ENCODE measurements around the gene LCN12. TPM values are rescaled to one million over a fixed set of nuclear protein-coding genes. Genes with fewer than 3 reads are reported as not detected.

Gene LCN12
- total RNA-seq, 4 donors from 2014 or later: not detected

GRCh38 chr9:136956604-136957003 lies 4.5 kb downstream of the LCN12 start:
- peaks cover 0 to 6% (median 3%) of the 10 kb centered on the region in 4 donors for H3K4me1 ChIP-seq
- no peaks in the 10 kb centered on the region for H3K36me3 ChIP-seq
- DNase-seq (ENCODE audit: extremely low spot score): no peak
- no peak overlapping the region for H3K4me3 ChIP-seq
- WGBS: 95% methylated on average over 4 of the region's 4 CpGs
- no peak for TF ChIP-seq POLR2A (IDR thresholded peaks at IDR 0.05; ENCODE audit: low read depth)
- TF ChIP-seq CTCF (IDR thresholded peaks at IDR 0.05): no peak
- no peak for TF ChIP-seq POLR2AphosphoS5 (IDR thresholded peaks at IDR 0.05)
- no peak for TF ChIP-seq EP300 (IDR thresholded peaks at IDR 0.05)
- no peak overlapping the region for H3K27ac ChIP-seq (replicated peaks in 1 of 4)
- H3K27me3 ChIP-seq: peaks cover 0 to 15% (median 0%) of the 10 kb centered on the region in 4 donors
- H3K9me3 ChIP-seq: no peaks in the 10 kb centered on the region
- intact Hi-C loops (cut with DNase I): no loop called here

- Histone ChIP-seq H3K4me1 (peaks cover 0 to 9% (median 4%) of the 10 kb centered on the region in 4 donors), H3K9me3 (no peaks in the 10 kb centered on the region), H3K27ac (replicated peaks in 1 of 4) (no peak overlapping the region), H3K27me3 (peaks cover 0 to 15% (median 0%) of the 10 kb centered on the region in 4 donors), H3K36me3 (no peaks in the 10 kb centered on the region), H3K4me3 (no peak overlapping the region)
- 91% methylated on average over 1 of the region's 1 CpG for WGBS
- no peak for TF ChIP-seq EP300 (IDR thresholded peaks at IDR 0.05)
- intact Hi-C loops (cut with DNase I): no loop called here
- no peak for DNase-seq (ENCODE audit: extremely low spot score)
These were observed 5.4 kb downstream of the LCN12 start for GRCh38 chr9:136957461-136957860.

GRCh38 chr9:136957901-136958300 lies 5.8 kb downstream of the LCN12 start:
- peaks cover 0 to 15% (median 0%) of the 10 kb centered on the region in 4 donors for H3K27me3 ChIP-seq
- no peak overlapping the region for H3K27ac ChIP-seq (replicated peaks in 1 of 4)
- TF ChIP-seq POLR2A (IDR thresholded peaks at IDR 0.05; ENCODE audit: low read depth) (no peak), EP300 (IDR thresholded peaks at IDR 0.05) (no peak), POLR2AphosphoS5 (IDR thresholded peaks at IDR 0.05) (no peak), CTCF (IDR thresholded peaks at IDR 0.05) (no peak)
- no peak overlapping the region for H3K4me3 ChIP-seq
- intact Hi-C loops (cut with DNase I): no loop called here
- no peaks in the 10 kb centered on the region for H3K9me3 ChIP-seq
- peaks cover 0 to 9% (median 4%) of the 10 kb centered on the region in 4 donors for H3K4me1 ChIP-seq
- WGBS: 94% methylated on average over 6 of the region's 6 CpGs
- H3K36me3 ChIP-seq: no peaks in the 10 kb centered on the region
- DNase-seq (ENCODE audit: extremely low spot score): no peak

- 93% methylated on average over 6 of the region's 7 CpGs for WGBS
- Histone ChIP-seq H3K4me1 (peaks cover 0 to 9% (median 4%) of the 10 kb centered on the region in 4 donors), H3K9me3 (no peaks in the 10 kb centered on the region), H3K27ac (replicated peaks in 1 of 4) (no peak overlapping the region), H3K4me3 (no peak overlapping the region), H3K36me3 (no peaks in the 10 kb centered on the region), H3K27me3 (peaks cover 0 to 15% (median 0%) of the 10 kb centered on the region in 4 donors)
- DNase-seq (ENCODE audit: extremely low spot score): no peak
- TF ChIP-seq POLR2A (IDR thresholded peaks at IDR 0.05; ENCODE audit: low read depth): no peak
- no peak for TF ChIP-seq EP300 (IDR thresholded peaks at IDR 0.05)
- TF ChIP-seq POLR2AphosphoS5 (IDR thresholded peaks at IDR 0.05): no peak
- TF ChIP-seq CTCF (IDR thresholded peaks at IDR 0.05): no peak
- intact Hi-C loops (cut with DNase I): no loop called here
These were observed 6.4 kb downstream of the LCN12 start for GRCh38 chr9:136958473-136958872.

- 89% methylated on average over 21 of the region's 28 CpGs for WGBS
- Histone ChIP-seq H3K27me3 (peaks cover 0 to 21% (median 0%) of the 10 kb centered on the region in 4 donors), H3K4me3 (no peak overlapping the region), H3K9me3 (no peaks in the 10 kb centered on the region), H3K4me1 (peaks cover 3 to 10% (median 5%) of the 10 kb centered on the region in 4 donors), H3K36me3 (no peaks in the 10 kb centered on the region), H3K27ac (replicated peaks in 1 of 4) (no peak overlapping the region)
- no peak for DNase-seq (ENCODE audit: extremely low spot score)
- no peak for TF ChIP-seq EP300 (IDR thresholded peaks at IDR 0.05)
- TF ChIP-seq POLR2AphosphoS5 (IDR thresholded peaks at IDR 0.05): no peak
- TF ChIP-seq CTCF (IDR thresholded peaks at IDR 0.05): no peak
- no peak for TF ChIP-seq POLR2A (IDR thresholded peaks at IDR 0.05; ENCODE audit: low read depth)
- intact Hi-C loops (cut with DNase I): no loop called here
These were observed 7.1 kb downstream of the LCN12 start for GRCh38 chr9:136958898-136959850.
